ENCODE data around the gene LIN28B. TPM values are rescaled to one million over a fixed set of nuclear protein-coding genes. Genes with fewer than 3 reads are reported as not detected.

LIN28B gene
- total RNA-seq, 1 donor = not detected

DNA sequence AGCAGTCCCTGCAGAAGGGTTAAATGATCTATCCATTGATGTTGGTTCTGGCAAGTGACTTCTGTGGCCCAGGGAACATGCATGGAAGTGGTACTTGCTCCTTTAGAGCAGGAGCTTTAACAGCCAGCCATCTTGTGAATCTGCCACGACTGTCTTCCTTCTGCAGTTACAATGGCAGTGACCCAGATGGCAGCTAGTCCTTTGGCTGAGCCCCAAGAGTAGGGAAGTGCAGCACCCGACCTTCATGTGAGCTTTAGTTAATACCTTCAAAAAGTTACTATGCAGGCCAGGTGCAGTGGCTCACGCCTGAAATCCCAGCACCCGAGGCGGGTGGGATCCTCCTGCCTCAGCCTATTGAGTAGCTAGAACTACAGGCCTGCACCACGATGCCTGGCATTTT lies 156.5 kb downstream of the LIN28B start:
- Histone ChIP-seq H3K4me1 (ENCODE audit: insufficient read depth, low read length) (no peaks in the 10 kb centered on the region), H3K9me3 (ENCODE audit: low read depth, low read length) (no peaks in the 10 kb centered on the region), H3K27me3 (ENCODE audit: insufficient read depth, low read length) (no peaks in the 10 kb centered on the region), H3K4me3 (ENCODE audit: low read length) (no peak overlapping the region)

DNA sequence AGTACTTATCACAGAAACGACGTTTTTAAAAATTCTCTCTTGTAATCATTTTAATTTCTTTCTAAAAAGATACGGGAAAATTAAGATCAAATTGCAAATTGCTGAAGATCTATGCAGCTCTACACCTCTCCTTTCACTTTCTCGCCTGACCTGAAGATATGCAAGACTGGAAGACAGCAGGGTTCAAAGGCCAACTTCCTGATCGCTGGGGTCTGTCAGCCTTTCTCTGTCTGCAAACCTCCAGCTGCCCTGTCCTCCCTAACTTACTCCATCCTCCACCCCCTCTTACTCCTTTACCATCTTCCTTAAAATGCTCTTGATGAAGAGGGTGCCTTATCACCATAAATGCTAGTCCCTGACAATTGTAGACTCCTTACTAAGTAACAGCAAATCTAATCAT lies 159.2 kb downstream of the LIN28B start:
- H3K4me3 ChIP-seq (ENCODE audit: low read length) = no peak overlapping the region

DNA sequence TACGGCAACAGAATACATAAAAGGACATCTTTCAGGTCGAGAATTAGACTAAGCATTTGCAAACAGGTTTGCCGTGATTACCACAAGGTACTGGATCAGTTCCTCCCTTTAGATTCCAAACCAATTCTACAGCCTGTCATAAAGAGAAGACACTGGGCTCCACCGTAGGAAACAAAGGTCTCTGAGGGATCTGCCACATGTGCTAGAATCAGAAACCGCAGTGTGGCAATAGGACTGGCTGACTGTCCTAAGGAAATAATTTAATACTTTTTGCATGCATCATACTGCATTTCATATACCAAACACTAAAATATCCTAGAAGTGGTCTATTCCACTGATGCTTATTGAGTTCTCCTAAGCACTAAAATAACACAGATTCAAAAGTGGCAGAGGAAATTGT lies 163.7 kb downstream of the LIN28B start:
- Histone ChIP-seq H3K4me3 (ENCODE audit: low read length) (no peak overlapping the region), H3K27me3 (ENCODE audit: insufficient read depth, low read length) (no peaks in the 10 kb centered on the region), H3K4me1 (ENCODE audit: insufficient read depth, low read length) (no peaks in the 10 kb centered on the region), H3K9me3 (ENCODE audit: low read depth, low read length) (no peaks in the 10 kb centered on the region)

More for the DNA sequence above, 159.2 kb downstream of the LIN28B start:
- Histone ChIP-seq H3K4me1 (ENCODE audit: insufficient read depth, low read length) (no peaks in the 10 kb centered on the region), H3K9me3 (ENCODE audit: low read depth, low read length) (no peaks in the 10 kb centered on the region), H3K27me3 (ENCODE audit: insufficient read depth, low read length) (no peaks in the 10 kb centered on the region)

- no peak overlapping the region for H3K4me3 ChIP-seq (ENCODE audit: low read length)
- no peaks in the 10 kb centered on the region for H3K4me1 ChIP-seq (ENCODE audit: insufficient read depth, low read length)
- H3K9me3 ChIP-seq (ENCODE audit: low read depth, low read length) = no peaks in the 10 kb centered on the region
- no peaks in the 10 kb centered on the region for H3K27me3 ChIP-seq (ENCODE audit: insufficient read depth, low read length)
Observed at GRCh38 chr6:105121981-105122380, 165.1 kb downstream of the LIN28B start.

GRCh38 chr6:105122717-105123116 lies 165.8 kb downstream of the LIN28B start:
- Histone ChIP-seq H3K27me3 (ENCODE audit: insufficient read depth, low read length) (no peaks in the 10 kb centered on the region), H3K9me3 (ENCODE audit: low read depth, low read length) (no peaks in the 10 kb centered on the region), H3K4me1 (ENCODE audit: insufficient read depth, low read length) (no peaks in the 10 kb centered on the region), H3K4me3 (ENCODE audit: low read length) (no peak overlapping the region)

Other genes with a start within 250 kb of the LIN28B start
- 9.3 TPM for gene HACE1, start 97.2 kb upstream of the LIN28B start, total RNA-seq
- gene POPDC3, start 222.9 kb downstream of the LIN28B start, total RNA-seq = not detected

Measured in mononuclear cell (primary cell).